GM12878 (cell line): ENCODE data around the gene VAT1. TPM values are rescaled to one million over a fixed set of nuclear protein-coding genes. Genes with fewer than 3 reads are reported as not detected.

Source experiments
- ATAC-seq: fragments of 200-7000 bp; cut with Tn5 transposase; 3 replicates; pipeline ENCODE4 v1.9.1; 2020; ENCODE audit warnings: mild to moderate bottlenecking, moderate library complexity
- BruUV-seq: library from RNA; stranded (reverse); fragments of 400-500 nt; replicated peaks from 2 replicates; lab custom pipeline; 2021; lab: Mats Ljungman, UMichigan
- CTCF ChIA-PET: fragments of 300-600 bp; sonication (Branson Sonifier 250); formaldehyde crosslinking; extraction: SDS; loops from one replicate; lab custom pipeline; 2021; ENCODE audit warnings: inconsistent platforms; lab: Yijun Ruan, JAX
- POLR2A ChIA-PET: fragments of 350-600 bp; formaldehyde crosslinking; extraction: SDS; loops from one replicate; lab custom pipeline; 2021; ENCODE audit warnings: inconsistent platforms; lab: Charles Lee
- RAD21 ChIA-PET: fragments of 300-600 bp; sonication (Branson Sonifier 250); formaldehyde crosslinking; loops from one replicate; lab custom pipeline; 2023; ENCODE audit warnings: antibody characterized with exemption; ENCODE audit not compliant: unreplicated experiment; lab: Charles Lee
- SMC1A ChIA-PET: fragments of 300-600 bp; sonication (Branson Sonifier 250); formaldehyde crosslinking; loops from one replicate; lab custom pipeline; 2023; ENCODE audit not compliant: unreplicated experiment, uncharacterized antibody; lab: Charles Lee
- DNase-seq: peaks from one replicate; pipeline ENCODE4 v3.0.0-alpha.2; 2011; ENCODE audit warnings: low read depth, low spot score
- FAIRE-seq: peaks from 3 replicates; lab custom pipeline; 2011; peaks lifted over from hg19 to GRCh38; lab: Jason Lieb, UNC
- H2AFZ ChIP-seq: 2 replicates; pipeline ENCODE4 v1.6.0; 2011; ENCODE audit warnings: low read depth, low read length, control low read depth; ENCODE audit not compliant: control insufficient read depth
- H3K27ac ChIP-seq: 2 replicates; pipeline ENCODE4 v1.5.1; 2011; ENCODE audit warnings: control low read depth; ENCODE audit not compliant: control insufficient read depth, insufficient read depth
- H3K27me3 ChIP-seq, 2 experiments: replicated peaks in 1 of 2; 2 replicates each; pipeline versions ENCODE4 v1.6.0 to v1.6.1; 2011; ENCODE audit warnings: low read length in 1 of 2; ENCODE audit not compliant: control insufficient read depth in 2 of 2, insufficient read depth in 2 of 2
- H3K36me3 ChIP-seq, 2 experiments: 2 replicates each; pipeline ENCODE4 v1.5.1; 2011; ENCODE audit warnings: low read length in 1 of 2; ENCODE audit not compliant: control insufficient read depth in 2 of 2, insufficient read depth in 2 of 2
- H3K4me1 ChIP-seq: 2 replicates; pipeline ENCODE4 v1.6.1; 2011; ENCODE audit warnings: mild to moderate bottlenecking, low read length, moderate library complexity, mixed read lengths; ENCODE audit not compliant: control insufficient read depth, insufficient read depth
- H3K4me2 ChIP-seq: 2 replicates; pipeline ENCODE4 v1.6.0; 2011; ENCODE audit warnings: control low read depth; ENCODE audit not compliant: control insufficient read depth, insufficient read depth
- H3K4me3 ChIP-seq: fragments of 200-600 bp; sonication (generic); 2 replicates; pipeline ENCODE4 v1.5.1; 2016
- H3K79me2 ChIP-seq: 2 replicates; pipeline ENCODE4 v1.6.0; 2011; ENCODE audit warnings: low read length; ENCODE audit not compliant: control insufficient read depth, insufficient read depth
- H3K9ac ChIP-seq: 2 replicates; pipeline ENCODE4 v1.8.0; 2011; ENCODE audit warnings: low read length, control low read depth, mixed read lengths; ENCODE audit not compliant: control insufficient read depth, insufficient read depth
- H3K9me3 ChIP-seq: replicated peaks from 3 replicates; pipeline ENCODE4 v1.5.1; 2011; ENCODE audit warnings: mild to moderate bottlenecking, low read length; ENCODE audit not compliant: control insufficient read depth, insufficient read depth
- H4K20me1 ChIP-seq: 2 replicates; pipeline ENCODE4 v1.6.0; 2011; ENCODE audit not compliant: control insufficient read depth, insufficient read depth
- CEBPB ChIP-seq, 2 experiments: fragments of 150-350 bp in 1 of 2; IDR thresholded peaks; 2 replicates each; pipeline ENCODE4 v1.6.1; 2012 to 2014; ENCODE audit warnings: low read depth in 2 of 2, low read length in 2 of 2, borderline replicate concordance in 1 of 2, inconsistent platforms in 1 of 2
- EGR1 ChIP-seq, 2 experiments: IDR thresholded peaks; 1 replicate in 1 of 2; 2 replicates in 1 of 2; pipeline ENCODE4 v1.6.1; 2011 to 2012; ENCODE audit warnings: low read depth in 2 of 2, low read length in 2 of 2, borderline replicate concordance in 1 of 2, mild to moderate bottlenecking in 1 of 2, moderate library complexity in 1 of 2
- ESRRA ChIP-seq: IDR thresholded peaks from 2 replicates; pipeline ENCODE4 v1.6.1; 2012; ENCODE audit warnings: mild to moderate bottlenecking, low read length, improper control_type of control experiment
- ETV6 ChIP-seq, 2 experiments: fragments of 450-650 bp in 1 of 2; IDR thresholded peaks in 1 of 2; conservative IDR thresholded peaks in 1 of 2; 2 replicates each; pipeline ENCODE4 v1.6.1; 2014; ENCODE audit warnings: antibody characterized with exemption in 1 of 2, borderline replicate concordance in 1 of 2, low read depth in 1 of 2, mild to moderate bottlenecking in 1 of 2, moderate library complexity in 1 of 2
- FOXK2 ChIP-seq: fragments of 450-650 bp; IDR thresholded peaks from 2 replicates; pipeline ENCODE4 v1.6.1; 2017; ENCODE audit warnings: mild to moderate bottlenecking, moderate library complexity
- GATAD2B ChIP-seq: fragments of 450-650 bp; conservative IDR thresholded peaks from 2 replicates; pipeline ENCODE4 v1.6.1; 2017; ENCODE audit warnings: low read depth, mild to moderate bottlenecking, moderate library complexity
- MLLT1 ChIP-seq: fragments of 450-650 bp; IDR thresholded peaks from 2 replicates; pipeline ENCODE4 v1.6.1; 2016; ENCODE audit warnings: mild to moderate bottlenecking
- RCOR1 ChIP-seq: conservative IDR thresholded peaks from 2 replicates; pipeline ENCODE4 v1.6.1; 2012; ENCODE audit warnings: low read depth, low read length, improper control_type of control experiment
- STAT1 ChIP-seq: fragments of 450-650 bp; conservative IDR thresholded peaks from 2 replicates; pipeline ENCODE4 v1.6.1; 2014; ENCODE audit warnings: antibody characterized with exemption, mild to moderate bottlenecking
- SUZ12 ChIP-seq: fragments of 200-600 bp; sonication (generic); IDR thresholded peaks from one replicate; pipeline ENCODE4 v1.6.1; 2018; ENCODE audit warnings: antibody characterized with exemption, mild to moderate bottlenecking; ENCODE audit not compliant: unreplicated experiment
- USF2 ChIP-seq: IDR thresholded peaks from 2 replicates; pipeline ENCODE4 v1.6.1; 2011; ENCODE audit warnings: low read depth, low read length, improper control_type of control experiment, borderline replicate concordance
- ZNF274 ChIP-seq: IDR thresholded peaks from one replicate; pipeline ENCODE4 v1.8.0; 2011; ENCODE audit not compliant: insufficient read length, insufficient read depth
- WGBS: methylation state at CpG from one replicate; pipeline ENCODE4 v1.1.6; 2016; ENCODE audit warnings: low lambda C conversion rate; ENCODE audit not compliant: insufficient replicate concordance, insufficient coverage; ENCODE audit errors: missing lambda C conversion rate; 5-methylcytosine and 5-hydroxymethylcytosine counted together
- in situ Hi-C: fragments of 300-500 bp; cut with MboI; formaldehyde crosslinking; loops from 9 replicates; pipeline ENCODE4 v1.14.3; 2018; ENCODE audit warnings: mixed read lengths
- intact Hi-C: fragments of 100-400 bp; cut with micrococcal nuclease; formaldehyde crosslinking; loops from one replicate; pipeline ENCODE4 v1.14.2; 2022; ENCODE audit not compliant: unreplicated experiment
- polyA plus RNA-seq, 11 experiments: library from polyadenylated mRNA; depleted of rRNA in 4 of 11; unstranded in 6 of 11; stranded (reverse) in 5 of 11; fragments of >200 nt; fragmentation: Nextera tagmentation in 4 of 11; fragmentation: Illumina TruSeq in 1 of 11; extraction: Ambion mirVana in 4 of 11; extraction: Trizol in 1 of 11; gene quantifications; 1 replicate in 1 of 11; 2 replicates in 10 of 11; pipeline versions ENCODE4 v1.2.1 to v1.2.3, GENCODE V29; 2011 to 2016; ENCODE audit warnings: inconsistent platforms in 2 of 11, missing spikeins in 2 of 11, low read depth in 1 of 11
- total RNA-seq, 4 experiments: library from RNA; depleted of rRNA in 3 of 4; stranded (reverse); fragments of >200 nt in 3 of 4; fragmentation: Illumina TruSeq in 1 of 4; extraction: Trizol in 1 of 4; gene quantifications; 2 replicates each; pipeline versions ENCODE4 v1.2.1 to v1.2.3, GENCODE V29; 2013 to 2021
- TF ChIP-seq, protein P1 (sequence below): fragments of 450-650 bp; IDR thresholded peaks from 2 replicates; pipeline ENCODE4 v1.6.1; 2014; ENCODE audit warnings: mild to moderate bottlenecking

VAT1 gene
- total and polyA plus RNA-seq, 10 of the 15 experiments (the other 5 are each of a cell fraction or from before 2014, with no cell fraction given), result 5.0 to 19.8 (median 8.2) TPM

- no peak for TF ChIP-seq RCOR1
- TF ChIP-seq ESRRA, result no peak
- no peak for TF ChIP-seq MLLT1
These were observed 21.1 kb upstream of the VAT1 start (continued) for GRCh38 chr17:43043307-43043706.

- RAD21 ChIA-PET, result no interaction called here
- ATAC-seq (no peak), FAIRE-seq (no peak), DNase-seq (no peak)
- Histone ChIP-seq H3K4me2 (no peak overlapping the region), H2AFZ (no peak overlapping the region), H3K27me3 (no peaks in the 10 kb centered on the region), H3K4me1 (no peaks in the 10 kb centered on the region), H3K27ac (no peak overlapping the region), H3K9me3 (no peaks in the 10 kb centered on the region), H3K4me3 (no peak overlapping the region), H4K20me1 (no peaks in the 10 kb centered on the region), H3K9ac (no peak overlapping the region), H3K79me2 (no peaks in the 10 kb centered on the region), H3K36me3 (0 out of 4 replicates have a peak, but pooled peaks cover 0 to 7% of the 10 kb centered on the region in 2 experiments)
- POLR2A ChIA-PET, result no interaction called here
- BruUV-seq, result no TSS peak
- SMC1A ChIA-PET, result no interaction called here
- in situ Hi-C loops (no loop called here), intact Hi-C loops (no loop called here)
- CTCF ChIA-PET, result interaction anchor here (0.7 kb wide), 1 partner anchor 83 kb away, joined by 3 read pairs; the partner anchor contains the start of gene BRCA1
- WGBS, result 92% methylated on average over 5 of the region's 5 CpGs
- TF ChIP-seq EGR1 (IDR thresholded peaks at IDR 0.05; ENCODE audit: borderline replicate concordance in 1 of 2, low read depth in 2 of 2, low read length in 2 of 2) (no peak), CEBPB (IDR thresholded peaks at IDR 0.05; ENCODE audit: borderline replicate concordance in 1 of 2, low read depth in 2 of 2, low read length in 2 of 2) (no peak), ZNF274 (no peak), GATAD2B (no peak), SUZ12 (no peak), ETV6 (conservative IDR thresholded peaks at IDR 0.05 in 1 of 2, IDR thresholded peaks at IDR 0.05 in 1 of 2; ENCODE audit: borderline replicate concordance in 1 of 2, low read depth in 1 of 2) (no peak), USF2 (no peak), FOXK2 (no peak), STAT1 (no peak)
- TF ChIP-seq, protein P1, sequence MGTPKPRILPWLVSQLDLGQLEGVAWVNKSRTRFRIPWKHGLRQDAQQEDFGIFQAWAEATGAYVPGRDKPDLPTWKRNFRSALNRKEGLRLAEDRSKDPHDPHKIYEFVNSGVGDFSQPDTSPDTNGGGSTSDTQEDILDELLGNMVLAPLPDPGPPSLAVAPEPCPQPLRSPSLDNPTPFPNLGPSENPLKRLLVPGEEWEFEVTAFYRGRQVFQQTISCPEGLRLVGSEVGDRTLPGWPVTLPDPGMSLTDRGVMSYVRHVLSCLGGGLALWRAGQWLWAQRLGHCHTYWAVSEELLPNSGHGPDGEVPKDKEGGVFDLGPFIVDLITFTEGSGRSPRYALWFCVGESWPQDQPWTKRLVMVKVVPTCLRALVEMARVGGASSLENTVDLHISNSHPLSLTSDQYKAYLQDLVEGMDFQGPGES, result no peak
These were observed 19.9 kb upstream of the VAT1 start for GRCh38 chr17:43042025-43042628.
